Stimulated activated CD4-positive, alpha-beta T cell treated with anti-CD3 and anti-CD28 coated beads, TNF-alpha, amount 100 ng/mL, for 1 hour (primary cell): ENCODE measurements around the gene FBLN1.
"Not testable (repeated sequence)": the region's sequence is repeated elsewhere in the genome, so short reads cannot be mapped to it uniquely, and the experiment has no call there.

Source experiments
- DNase-seq, 3 donors: peaks; one replicate each; pipeline ENCODE4 v3.0.0-alpha.2; 2020; ENCODE audit warnings: low read depth in 3 of 3, low spot score in 1 of 3

FBLN1 gene

GRCh38 chr22:45502215-45503049 is at the start of gene FBLN1:
TSS of gene FBLN1 (plus strand) at chr22:45502883. CDS start at chr22:45502986, 103 bp downstream.
- no peak for DNase-seq

- DNase-seq = no peak
Observed at GRCh38 chr22:45453764-45454163, 48.9 kb upstream of the FBLN1 start.

DNA sequence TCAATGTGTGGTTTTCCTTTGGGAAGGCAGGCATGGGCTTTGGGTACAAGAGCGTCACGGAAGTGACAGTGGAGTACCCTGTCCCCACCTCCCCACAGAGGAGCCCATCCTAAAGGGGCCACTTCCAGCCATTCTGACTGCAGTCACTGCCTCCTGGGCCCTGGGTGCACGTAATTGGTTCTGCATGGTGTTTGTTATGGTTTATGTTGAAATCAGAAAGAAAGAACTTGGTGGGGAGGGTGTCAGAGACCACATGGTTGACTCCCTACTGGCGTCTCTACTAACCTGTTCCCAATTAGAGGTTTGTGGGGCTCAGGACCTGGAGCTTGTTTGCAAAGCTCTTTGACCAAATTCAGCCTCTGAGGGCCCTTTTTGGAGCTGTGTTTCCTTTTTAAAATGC is 48.4 kb upstream of the FBLN1 start:
- no peak for DNase-seq

- DNase-seq = no peak
Observed at GRCh38 chr22:45455212-45455611, 47.5 kb upstream of the FBLN1 start.

- DNase-seq = no peak
Observed at GRCh38 chr22:45455621-45456020, 47.1 kb upstream of the FBLN1 start.

DNA sequence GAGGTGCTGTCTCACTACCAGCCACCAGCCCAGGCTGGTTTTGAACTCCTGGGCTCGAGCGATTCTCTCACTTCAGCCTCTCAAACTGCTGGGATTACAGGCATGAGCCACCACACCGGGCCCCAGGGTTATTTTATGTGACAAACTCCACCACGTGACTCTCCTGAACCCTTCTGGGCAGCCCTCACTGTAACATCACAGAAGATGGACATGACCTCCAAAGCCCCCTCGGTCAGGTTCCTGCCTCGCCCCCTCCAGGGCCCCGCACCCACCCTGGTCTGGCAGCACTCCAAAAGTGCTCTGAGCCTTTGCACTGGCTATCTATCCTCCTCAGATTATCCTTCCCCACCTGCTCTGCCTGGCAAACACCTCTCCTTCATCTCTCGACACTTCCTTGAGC is 45.9 kb upstream of the FBLN1 start:
- DNase-seq = no peak

DNA sequence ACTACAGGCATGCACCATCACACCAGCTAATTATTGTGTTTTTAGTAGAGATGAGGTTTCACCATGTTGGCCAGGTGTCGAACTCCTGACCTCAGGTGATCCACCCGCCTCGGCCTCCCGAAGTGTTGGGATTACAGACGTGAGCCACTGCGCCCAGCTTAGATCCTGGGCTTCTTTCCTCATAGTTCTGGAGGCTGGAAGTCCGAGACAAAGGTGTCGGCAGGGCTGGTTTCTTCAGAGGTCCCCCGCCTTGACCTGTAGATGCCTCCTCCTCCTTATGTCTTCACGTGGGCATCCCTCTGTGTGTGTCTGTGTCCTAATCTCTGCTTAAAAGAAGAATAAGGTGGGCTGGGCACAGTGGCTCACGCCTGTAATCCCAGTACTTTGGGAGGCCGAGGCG is 44.2 kb upstream of the FBLN1 start:
- DNase-seq = no peak

DNA sequence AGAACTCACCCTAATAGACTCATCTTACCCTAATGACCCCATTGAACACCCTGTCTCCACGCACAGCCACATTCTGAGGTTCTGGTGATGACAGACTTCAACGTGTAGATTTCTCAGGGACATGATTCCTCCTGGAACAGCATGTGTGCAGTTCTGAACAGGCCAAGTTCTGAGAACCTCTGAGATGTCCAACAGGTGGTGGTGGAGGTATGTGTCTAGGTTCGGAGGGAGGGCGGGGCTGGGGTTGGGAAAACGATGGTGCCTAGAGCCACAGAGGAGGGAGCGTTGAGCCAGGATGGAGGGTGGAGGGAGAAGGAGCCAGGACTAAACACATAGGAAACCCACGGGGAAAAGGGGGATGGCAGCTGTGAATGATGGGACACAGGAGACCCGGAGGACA is 43.4 kb upstream of the FBLN1 start:
- no peak for DNase-seq

DNA sequence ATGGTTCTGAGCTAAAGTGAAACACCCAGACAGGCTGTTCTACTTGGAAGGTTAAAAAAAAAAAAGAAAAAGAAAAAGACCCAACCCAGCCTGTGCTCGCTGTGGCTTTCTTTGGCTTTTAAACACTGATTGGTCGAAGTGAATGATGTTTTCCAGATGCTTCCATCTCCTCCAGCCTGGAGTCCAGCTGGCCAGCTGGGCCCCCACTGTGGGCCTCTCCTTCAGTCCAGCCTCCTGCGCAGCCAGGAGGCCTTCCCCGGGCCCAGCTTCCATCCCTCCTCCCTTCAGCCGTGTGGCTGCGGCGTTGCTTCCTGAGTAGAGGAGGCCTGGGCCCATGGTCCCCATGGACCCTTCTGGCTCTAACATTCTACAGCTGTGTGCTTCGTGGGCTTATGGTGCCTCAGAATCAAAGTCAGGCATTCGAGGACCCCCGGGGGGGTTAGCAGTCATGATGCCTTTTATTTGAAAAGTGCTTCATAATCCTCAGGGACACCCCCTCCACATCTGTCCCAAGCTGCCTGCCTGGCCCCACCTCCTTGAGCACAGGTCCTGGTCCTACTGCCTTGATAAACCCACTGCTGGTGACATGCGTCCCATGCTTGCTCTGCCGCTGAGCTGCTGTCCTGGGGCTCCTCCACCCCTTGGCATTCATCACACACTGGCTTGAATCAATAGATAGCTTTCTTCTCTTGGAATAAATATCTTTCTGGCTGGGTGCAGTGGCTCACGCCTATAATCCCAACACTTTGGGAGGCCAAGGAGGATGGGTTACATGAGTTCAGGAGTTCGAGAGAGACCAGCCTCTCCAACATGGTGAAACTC is 42.2 kb upstream of the FBLN1 start:
- no peak for DNase-seq

- no peak for DNase-seq
Observed at GRCh38 chr22:45462034-45462655, 40.5 kb upstream of the FBLN1 start.

DNA sequence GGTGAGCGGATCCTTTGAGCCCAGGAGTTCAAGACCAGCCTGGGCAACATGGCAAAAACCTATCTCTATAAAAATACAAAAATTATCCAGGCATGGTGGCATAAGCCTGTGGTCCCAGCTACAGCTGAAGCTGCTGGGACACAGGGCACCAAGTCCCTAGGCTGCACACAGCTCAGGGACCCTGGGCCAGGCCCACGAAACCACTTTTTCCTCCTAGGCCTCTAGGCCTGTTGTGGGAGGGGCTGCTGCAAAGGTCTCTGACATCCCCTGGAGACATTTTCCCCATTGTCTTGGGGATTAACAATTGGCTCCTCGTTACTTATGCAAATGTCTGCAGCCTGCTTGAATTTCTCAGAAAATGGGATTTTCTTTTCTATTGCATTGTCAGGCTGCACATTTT is 39.0 kb upstream of the FBLN1 start:
- DNase-seq = not testable (repeated sequence)

DNA sequence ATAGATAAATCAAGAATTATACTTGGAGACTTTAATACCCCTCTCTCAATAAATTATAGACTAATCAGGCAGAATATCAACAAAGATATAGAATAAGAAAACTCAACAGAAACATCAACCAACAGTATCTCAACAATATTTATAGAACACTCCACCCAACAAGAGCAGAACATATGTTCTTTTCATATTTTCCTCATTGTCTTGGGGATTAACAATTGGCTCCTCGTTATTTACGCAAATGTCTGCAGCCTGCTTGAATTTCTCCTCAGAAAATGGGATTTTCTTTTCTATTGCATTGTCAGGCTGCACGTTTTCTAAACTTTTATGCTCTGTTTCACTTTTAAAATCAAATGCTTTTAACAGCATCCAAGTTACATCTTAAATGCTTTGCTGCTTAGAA is 37.0 kb upstream of the FBLN1 start:
- no peak for DNase-seq

GRCh38 chr22:45468872-45469271 is 33.8 kb upstream of the FBLN1 start:
- no peak for DNase-seq

DNA sequence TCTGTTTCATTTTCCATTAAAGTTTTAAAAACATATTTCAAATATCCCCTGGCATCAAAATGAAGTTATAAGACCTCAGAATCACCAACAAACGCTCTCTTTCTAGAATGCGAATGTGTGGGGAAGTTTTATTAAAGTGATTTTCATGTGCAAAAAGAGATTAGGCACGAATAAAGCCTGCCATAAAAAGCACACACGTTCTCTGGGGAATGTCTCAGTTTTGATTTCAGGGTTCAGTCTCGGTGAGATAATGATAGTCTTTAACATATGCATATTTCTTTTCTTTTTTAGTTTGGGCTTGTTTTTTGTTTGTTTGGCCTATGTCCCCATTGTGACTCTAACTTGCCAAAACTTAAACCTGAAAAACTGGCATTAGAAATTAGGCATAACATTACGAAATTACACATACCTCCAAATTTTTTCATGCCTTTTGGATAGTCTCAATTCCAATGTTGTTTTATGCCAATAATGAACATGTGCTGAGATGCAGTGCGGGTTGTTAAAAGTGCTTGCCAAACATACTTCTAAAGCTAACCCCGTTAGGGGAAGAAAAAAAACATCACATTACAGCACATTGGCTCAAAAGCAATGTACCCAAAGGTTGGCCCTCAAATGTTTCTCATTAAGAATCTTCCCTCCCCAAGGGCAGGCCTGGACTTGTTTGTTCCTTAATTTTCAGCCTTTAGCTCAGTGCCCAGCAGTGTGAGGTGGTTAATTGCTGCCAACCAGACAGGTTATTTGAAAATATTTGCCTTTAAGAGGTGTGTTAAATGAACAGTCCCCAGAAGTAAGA is 33.2 kb upstream of the FBLN1 start:
- no peak for DNase-seq

DNA sequence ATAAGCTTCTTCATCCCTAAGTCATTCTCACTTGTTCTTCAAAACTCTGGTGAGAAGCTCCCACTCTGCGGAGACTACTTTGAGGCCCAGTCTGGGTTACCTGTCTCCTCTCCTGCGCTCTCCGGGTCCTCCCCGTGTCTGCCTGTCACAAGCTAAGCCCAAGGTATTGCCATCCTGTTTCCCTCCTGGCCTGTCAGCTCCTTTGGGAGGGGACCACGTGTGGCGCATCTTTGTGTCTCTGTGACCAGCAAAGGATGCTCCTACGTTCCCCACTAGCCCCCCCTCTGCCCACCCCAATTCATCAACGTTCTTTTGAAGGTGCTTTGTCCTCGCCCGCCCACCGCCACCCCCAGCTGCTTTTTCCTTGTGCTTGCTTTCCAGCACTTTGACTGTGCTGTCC is 31.8 kb upstream of the FBLN1 start:
- no peak for DNase-seq

DNA sequence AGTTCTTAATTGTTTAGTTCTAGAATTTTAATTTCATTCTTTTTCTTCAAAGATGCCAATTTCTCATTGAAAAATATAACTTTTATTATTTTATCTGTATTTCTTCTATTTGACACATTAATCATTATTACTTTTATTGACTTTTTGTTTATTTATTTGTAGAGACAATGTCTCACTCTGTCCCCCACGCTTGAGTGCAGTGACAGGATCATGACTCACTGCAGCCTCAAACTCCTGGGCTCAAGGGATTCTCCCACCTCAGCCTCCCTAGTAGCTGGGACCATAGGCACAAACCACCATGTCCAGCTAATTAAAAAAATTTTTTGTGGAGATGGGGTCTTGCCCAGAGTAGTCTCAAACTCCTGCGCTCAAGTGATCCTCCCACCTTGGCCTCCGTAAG is 30.3 kb upstream of the FBLN1 start:
- DNase-seq = no peak

DNA sequence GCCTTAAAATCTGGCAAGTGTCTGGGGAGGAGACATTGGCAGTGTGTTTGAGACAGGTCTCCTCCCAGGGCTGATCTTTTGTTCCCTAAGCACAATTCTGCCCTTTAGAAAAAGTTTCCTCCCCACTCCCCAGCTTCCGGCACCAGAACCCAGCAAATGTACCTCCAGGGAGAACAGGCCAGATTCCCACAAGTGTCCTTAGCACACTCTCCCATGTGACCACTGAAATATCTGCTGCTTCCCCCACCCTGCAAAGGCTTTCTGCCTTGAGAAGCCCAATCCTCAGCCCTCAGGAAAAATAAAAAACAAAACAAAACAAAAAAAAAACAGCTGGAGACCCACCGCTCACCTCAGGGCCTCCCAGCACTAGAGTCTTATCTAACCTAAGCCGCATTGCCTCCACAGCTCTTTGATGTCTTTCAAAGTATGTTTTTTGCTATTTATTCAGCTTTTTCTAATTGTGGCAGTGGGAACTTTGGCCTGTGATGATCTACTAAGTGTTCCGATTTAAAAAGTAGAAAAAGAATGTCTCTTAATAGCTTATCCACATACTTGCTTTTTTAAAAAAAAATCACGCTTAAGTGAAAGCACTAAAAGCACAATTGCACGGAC is 29.0 kb upstream of the FBLN1 start:
- no peak for DNase-seq

GRCh38 chr22:45475063-45475747 is 27.5 kb upstream of the FBLN1 start:
- no peak for DNase-seq

GRCh38 chr22:45475851-45476514 is 26.7 kb upstream of the FBLN1 start:
- no peak for DNase-seq

DNA sequence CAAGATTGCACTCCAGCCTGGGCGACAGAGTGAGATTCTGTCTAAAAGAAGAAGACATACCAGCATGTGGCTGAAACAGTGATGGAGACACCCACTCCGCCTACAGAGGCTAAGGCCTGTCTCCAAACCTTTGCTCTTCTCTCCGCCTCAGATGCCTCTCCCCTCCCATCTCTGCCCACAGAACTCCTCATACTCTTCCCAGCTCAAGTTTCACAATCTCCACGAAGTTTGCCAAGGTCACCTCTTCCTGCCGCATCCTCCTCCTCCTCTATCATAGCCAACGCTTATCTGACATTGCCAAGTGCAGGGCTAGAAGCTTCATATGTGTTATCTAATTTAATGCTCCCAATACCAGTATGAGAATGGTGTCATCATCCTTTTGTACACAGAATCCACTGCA is 25.9 kb upstream of the FBLN1 start:
- no peak for DNase-seq
